Measurements from ENCODE around the gene ZBTB20.

Gene ZBTB20

DNA sequence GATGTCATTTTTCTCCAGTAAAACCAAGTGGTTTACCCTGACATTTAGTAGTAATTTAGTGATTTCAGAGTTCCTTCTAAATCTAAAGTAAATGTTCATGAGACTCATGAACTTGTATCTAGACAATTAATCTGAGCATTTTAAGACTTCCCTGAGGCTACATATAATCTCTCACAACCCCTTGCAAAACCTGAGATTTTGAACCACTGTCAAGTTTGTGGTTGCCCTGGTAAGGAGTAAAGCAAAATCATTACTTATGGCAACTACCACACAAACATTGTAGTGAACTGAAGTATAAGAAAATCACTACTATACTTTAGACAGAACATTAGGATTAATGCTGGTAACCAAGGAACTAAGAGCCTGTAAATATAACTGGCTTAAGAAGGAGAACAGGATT is 483.1 kb downstream of the ZBTB20 start:
- no peak for DNase-seq

GRCh38 chr3:114660808-114661207 is 486.3 kb downstream of the ZBTB20 start:
- DNase-seq: no peak

DNA sequence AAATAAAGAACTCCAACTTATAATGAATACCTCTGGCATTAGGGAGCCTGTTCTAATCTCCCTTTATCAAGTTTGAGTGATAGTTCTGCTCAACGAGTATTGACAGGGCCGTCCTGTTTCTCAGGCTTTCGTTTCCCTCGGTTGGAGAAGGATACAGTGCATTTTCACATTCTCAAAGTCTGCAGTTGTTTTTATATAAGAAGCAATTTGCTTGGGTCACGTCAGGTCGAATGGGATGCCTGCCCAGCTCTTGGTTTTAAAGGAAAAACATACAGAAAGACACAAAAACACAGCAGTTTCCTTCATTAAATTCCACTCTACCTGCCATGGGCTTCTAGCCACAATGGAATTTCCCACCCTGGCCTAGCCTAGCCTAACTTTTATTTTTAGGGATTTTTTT is 487.0 kb downstream of the ZBTB20 start:
- DNase-seq: peak; percentile 31

- DNase-seq: no peak
Measured at GRCh38 chr3:114659109-114660061, 487.7 kb downstream of the ZBTB20 start.

DNA sequence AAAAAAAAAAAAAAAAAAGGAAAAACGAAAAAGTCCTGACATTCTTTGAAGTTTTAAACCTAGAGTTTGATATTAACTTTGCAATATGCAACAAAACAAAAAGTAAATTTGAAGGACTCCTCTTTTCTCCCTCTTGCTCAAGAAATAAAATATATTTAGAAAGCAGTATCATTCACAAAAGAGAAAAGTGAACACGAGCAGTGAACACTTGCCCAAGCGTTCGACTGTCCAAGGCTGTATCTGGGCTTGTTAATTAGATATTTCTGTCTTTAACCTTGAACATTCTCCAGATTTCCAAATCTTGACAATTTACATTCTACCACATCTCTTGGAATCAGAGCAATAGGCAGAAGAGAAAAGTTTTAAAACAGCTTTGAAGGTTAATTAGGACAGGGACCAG is 495.5 kb downstream of the ZBTB20 start:
- DNase-seq: no peak

DNA sequence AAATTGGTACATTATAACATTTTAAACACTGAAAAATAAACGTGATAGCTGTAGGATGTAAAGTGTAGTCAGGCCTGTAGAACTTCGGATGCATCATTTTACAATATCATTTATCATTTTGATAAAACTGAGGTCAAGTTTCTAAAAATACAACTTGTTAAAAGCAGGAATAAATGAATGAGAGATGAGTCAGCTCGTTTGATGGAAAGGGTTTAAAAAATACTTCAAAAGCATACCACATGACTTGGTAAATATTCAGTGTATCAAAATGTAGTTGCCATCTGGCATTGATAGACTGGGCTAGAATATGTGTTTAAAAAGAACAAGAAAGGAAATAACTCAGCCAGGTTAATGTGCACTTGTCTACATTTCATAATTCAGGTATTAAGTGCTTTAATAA is 496.3 kb downstream of the ZBTB20 start:
- peak; percentile 87 for DNase-seq

GRCh38 chr3:114649331-114649730 is 497.8 kb downstream of the ZBTB20 start:
- DNase-seq: peak; percentile 75

DNA sequence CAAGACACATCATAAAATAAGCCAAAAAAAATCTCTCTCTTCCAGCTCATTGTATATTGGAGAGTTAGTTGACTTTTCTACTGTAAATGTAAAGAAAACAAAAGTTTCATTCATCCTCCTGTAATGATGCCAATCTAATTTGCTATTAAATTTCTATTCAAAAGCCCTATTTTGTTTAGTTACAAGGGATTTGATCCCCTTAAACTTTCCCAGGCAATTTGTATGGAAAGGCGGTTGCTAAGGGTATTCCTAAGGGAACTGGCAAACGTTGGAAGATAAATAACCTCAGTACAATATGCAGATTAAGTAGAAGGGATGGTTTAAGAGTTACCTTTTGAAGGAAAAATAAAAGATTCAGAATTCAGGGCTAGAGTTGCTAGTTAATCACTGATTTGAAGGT is 500.6 kb downstream of the ZBTB20 start:
- DNase-seq: no peak

GRCh38 chr3:114645392-114645791 is 501.7 kb downstream of the ZBTB20 start:
- DNase-seq: peak; percentile 60

- DNase-seq: peak; percentile 48
Measured at GRCh38 chr3:114644367-114644766, 502.7 kb downstream of the ZBTB20 start.

DNA sequence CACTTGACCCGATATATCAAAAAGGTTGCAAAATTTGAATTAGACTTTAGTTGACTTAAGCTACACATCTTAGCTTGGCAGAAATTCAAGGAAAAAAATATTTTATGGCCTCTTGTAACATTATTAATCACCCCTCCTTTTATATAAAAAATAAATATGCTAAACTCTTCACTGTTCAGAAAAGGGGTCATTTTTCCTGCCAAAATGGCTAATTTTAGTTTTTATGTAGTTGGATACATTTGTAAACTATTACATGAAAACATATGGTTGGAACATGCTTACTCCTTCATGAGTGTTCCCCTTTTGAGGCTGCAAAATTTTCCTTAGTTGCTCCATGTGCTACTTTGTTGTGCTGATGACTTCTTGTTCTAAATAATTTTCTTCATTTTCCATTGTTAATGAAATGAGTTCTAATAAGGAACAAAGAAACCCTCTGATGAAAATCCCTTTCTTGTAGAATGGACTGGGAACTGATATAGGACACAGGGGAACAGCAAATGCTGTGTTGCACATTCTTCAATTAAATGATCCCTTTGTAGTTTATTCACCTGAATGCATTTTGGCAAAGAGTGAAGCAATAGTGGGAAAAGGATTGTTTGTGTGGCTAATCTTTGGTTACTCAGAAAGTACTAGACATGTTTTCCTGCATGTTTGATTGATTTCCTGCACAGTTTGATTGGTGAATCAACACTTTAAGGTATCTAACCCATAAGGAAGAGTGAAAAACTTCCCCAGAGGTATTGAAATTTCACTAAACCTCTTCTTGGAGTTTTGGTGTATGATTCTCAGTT is 503.9 kb downstream of the ZBTB20 start:
- no peak for DNase-seq

GRCh38 chr3:114640126-114640525 is 507.0 kb downstream of the ZBTB20 start:
- no peak for DNase-seq

DNA sequence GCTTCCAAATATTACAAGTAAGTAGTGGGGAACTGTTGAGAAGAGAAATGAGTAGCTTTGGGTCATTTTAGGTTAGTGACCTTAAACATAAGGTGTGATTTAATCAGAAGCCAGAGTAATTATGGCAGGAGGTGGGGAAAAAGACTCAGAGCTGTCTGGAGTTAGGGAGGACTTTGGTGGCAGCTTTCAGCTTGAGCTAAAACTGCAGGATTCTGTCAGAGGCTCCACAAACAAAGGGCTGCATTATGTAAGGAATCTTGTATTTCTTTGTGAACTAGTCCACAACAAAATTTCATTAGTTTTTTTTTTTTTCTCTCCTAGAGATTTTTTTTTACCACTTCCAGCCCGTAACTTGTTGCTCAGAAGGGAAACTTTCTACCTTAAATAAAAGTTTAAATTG is 507.9 kb downstream of the ZBTB20 start:
- DNase-seq: no peak

DNA sequence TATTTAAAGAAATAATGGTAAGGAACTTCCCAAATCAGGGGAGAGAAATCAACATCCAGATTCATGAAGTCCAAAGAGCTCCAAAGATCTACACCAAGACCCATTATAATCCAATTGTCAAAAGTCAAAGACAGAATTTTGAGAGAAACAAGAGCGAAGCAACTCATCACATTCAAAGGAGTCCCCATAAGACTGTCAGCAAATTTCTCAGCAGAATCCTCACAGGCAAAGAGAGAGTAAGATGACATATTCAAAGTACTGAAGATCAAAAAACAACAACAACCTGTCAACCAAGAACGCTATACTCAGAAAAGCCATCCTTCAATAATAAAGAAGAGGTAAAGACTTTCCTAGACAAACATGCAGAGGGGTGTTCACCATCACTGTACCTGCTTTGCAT is 511.2 kb downstream of the ZBTB20 start:
- DNase-seq: no peak

- no peak for DNase-seq
Measured at GRCh38 chr3:114634635-114635034, 512.5 kb downstream of the ZBTB20 start.

DNA sequence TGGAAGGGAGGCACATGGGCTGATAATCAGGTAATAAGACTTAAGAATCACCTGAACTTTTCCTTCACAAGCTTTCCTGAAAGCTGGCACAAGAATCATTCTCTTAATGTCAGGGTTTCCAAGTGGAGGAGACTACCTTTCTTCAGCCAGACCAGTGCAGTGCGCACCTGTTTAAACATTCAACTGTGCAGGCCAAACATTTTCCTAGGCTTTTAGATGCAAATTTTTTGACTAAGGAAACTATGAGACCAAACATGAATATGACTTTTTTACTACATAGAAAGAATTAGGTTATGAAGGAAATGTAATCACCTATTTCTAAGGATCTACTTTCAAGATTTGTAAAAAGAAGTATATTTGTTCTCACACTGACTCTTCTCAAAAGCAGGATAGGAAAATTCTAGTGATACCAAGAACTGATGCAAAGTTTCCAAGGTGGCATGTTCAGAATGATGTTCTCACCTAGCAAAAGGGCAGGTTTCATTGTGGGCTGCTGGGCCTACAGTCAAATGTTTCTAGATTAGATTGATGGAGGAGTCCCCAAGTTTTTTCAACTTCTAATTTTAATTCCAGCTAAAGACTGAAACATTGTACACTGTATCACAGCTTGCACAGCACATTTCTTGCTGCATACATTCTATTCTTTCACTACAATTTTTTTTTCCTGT is 514.2 kb downstream of the ZBTB20 start:
- no peak for DNase-seq

- peak; percentile 60 for DNase-seq
Measured at GRCh38 chr3:114627770-114628169, 519.3 kb downstream of the ZBTB20 start.

DNA sequence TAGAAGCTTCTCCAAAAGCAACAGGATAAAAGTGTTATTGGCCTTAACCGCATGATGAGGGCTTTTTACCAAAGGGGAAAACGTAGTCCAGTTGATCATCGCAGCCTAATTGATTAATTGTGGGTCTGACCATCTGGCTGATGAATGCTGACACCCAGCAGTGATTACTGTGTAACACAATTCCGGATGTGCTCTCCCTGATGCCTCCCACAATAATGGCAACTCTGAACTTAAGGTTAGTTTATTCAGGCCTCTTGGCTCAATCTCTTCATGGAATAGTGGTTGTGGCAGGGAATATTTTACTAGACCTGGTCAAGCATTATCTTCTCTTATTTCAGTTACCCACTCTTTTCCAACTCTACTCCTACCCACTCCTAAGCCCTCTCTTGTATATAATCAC is 520.3 kb downstream of the ZBTB20 start:
- DNase-seq: no peak

GRCh38 chr3:114624571-114625181 is 522.4 kb downstream of the ZBTB20 start:
- peak; percentile 96 for DNase-seq

GRCh38 chr3:114624047-114624445 is 523.0 kb downstream of the ZBTB20 start:
- DNase-seq: peak; percentile 57

DNA sequence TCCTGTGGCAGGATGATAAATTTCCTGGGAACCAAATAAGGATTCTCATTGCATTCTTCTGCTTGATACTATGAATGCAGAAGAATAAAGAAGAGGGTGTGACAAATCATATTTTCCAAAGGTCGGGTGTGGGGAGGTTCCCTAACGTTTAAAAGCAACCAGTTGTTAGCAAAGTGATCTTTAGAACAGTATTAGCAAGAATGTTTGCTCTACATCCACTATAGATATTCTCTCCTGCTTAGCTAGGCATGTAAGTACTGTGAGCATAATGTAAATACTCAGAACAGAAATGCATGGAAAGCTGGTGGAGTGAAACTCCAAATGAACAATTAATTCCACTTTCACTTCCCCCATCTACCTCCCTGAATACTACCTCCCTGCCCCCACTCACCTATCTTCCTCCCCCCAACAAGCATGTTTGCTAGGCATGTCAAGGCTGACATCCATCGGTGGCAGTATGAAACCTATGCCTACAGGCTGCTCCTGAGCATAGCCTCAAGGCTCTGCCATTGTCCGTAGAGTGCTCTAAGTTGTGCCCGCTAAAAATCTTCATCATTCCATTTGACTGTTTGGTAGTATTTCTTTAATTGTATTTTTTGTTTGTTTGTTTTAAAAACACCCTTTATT is 523.6 kb downstream of the ZBTB20 start:
- DNase-seq: peak; percentile 23

DNA sequence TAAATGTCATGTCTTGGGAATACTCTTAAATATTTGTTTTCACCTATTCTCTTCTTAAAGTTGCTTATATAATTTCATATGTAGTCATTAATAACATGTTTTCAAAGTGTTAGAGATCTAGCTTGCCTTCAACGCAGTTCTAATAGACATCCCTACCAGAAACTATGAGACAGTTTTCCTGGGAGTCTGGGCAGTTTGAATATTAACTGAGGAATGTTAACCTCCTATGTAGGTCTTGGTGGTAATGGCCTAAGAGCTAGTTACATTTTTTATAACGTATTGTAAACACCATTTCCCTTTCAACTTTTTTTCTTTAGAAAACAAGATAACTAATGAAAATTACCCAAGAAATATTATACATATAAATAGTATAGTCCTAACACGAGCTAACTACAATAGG is 525.1 kb downstream of the ZBTB20 start:
- DNase-seq: peak; percentile 29
